HL-60 (cell line): Measurements from ENCODE around the gene ITPK1.

Experiments used
- DNase-seq, 2 experiments: peaks; one replicate each; pipeline ENCODE4 v3.0.0-alpha.2; 2010 to 2020; ENCODE audit warnings: low read depth in 1 of 2, low spot score in 1 of 2
- H3K27ac ChIP-seq: fragments of 250-450 bp; sonication (Bioruptor Pico); replicated peaks from 2 replicates; pipeline ENCODE4 v1.5.1; 2020; ENCODE audit warnings: mild to moderate bottlenecking, moderate library complexity
- H3K27me3 ChIP-seq: fragments of 250-450 bp; sonication (Bioruptor Pico); 2 replicates; pipeline ENCODE4 v1.5.1; 2021; ENCODE audit warnings: mild to moderate bottlenecking, moderate library complexity; ENCODE audit not compliant: insufficient read depth, poor library complexity, severe bottlenecking
- H3K4me3 ChIP-seq: replicated peaks from 2 replicates; pipeline ENCODE4 v1.5.1; 2011; ENCODE audit warnings: mild to moderate bottlenecking, control low read depth, low read length; ENCODE audit not compliant: insufficient read depth
- CTCF ChIP-seq: IDR thresholded peaks from one replicate; pipeline ENCODE4 v1.5.1; 2011; ENCODE audit warnings: low read length, control low read depth, inconsistent platforms; ENCODE audit not compliant: insufficient read depth
- GABPA ChIP-seq: IDR thresholded peaks from 2 replicates; pipeline ENCODE4 v1.6.1; 2012; ENCODE audit warnings: low read depth
- POLR2AphosphoS5 ChIP-seq: IDR thresholded peaks from 2 replicates; pipeline ENCODE4 v1.6.1; 2012; ENCODE audit warnings: low read depth
- REST ChIP-seq: IDR thresholded peaks from 2 replicates; pipeline ENCODE4 v1.6.1; 2012; ENCODE audit warnings: low read depth; ENCODE audit not compliant: insufficient replicate concordance
- SPI1 ChIP-seq: IDR thresholded peaks from 2 replicates; pipeline ENCODE4 v1.6.1; 2012; ENCODE audit warnings: low read depth, mild to moderate bottlenecking, borderline replicate concordance

ITPK1 gene

GRCh38 chr14:92926931-92927330 lies 188.8 kb downstream of the ITPK1 start:
- TF ChIP-seq SPI1 (no peak), POLR2AphosphoS5 (no peak), CTCF (no peak), REST (no peak), GABPA (no peak)
- no peak for DNase-seq
- Histone ChIP-seq H3K27ac (no peak overlapping the region), H3K4me3 (no peak overlapping the region), H3K27me3 (peaks cover 2% of the 10 kb centered on the region)

GRCh38 chr14:92926180-92926845 lies 189.4 kb downstream of the ITPK1 start:
- DNase-seq, result no peak
- Histone ChIP-seq H3K27ac (no peak overlapping the region), H3K4me3 (no peak overlapping the region), H3K27me3 (peaks cover 2% of the 10 kb centered on the region)
- no peak for TF ChIP-seq SPI1
- no peak for TF ChIP-seq GABPA
- TF ChIP-seq POLR2AphosphoS5, result no peak
- no peak for TF ChIP-seq CTCF
- TF ChIP-seq REST, result no peak

- TF ChIP-seq POLR2AphosphoS5 (no peak), REST (no peak), SPI1 (no peak), CTCF (no peak), GABPA (no peak)
- Histone ChIP-seq H3K27ac (no peak overlapping the region), H3K4me3 (no peak overlapping the region), H3K27me3 (peaks cover 2% of the 10 kb centered on the region)
- no peak for DNase-seq
These were observed 190.3 kb downstream of the ITPK1 start for GRCh38 chr14:92925446-92925845.
